Measurements from ENCODE around the gene TRPM5. TPM values are rescaled to one million over a fixed set of nuclear protein-coding genes. Genes with fewer than 3 reads are reported as not detected.

TRPM5 gene, protein sequence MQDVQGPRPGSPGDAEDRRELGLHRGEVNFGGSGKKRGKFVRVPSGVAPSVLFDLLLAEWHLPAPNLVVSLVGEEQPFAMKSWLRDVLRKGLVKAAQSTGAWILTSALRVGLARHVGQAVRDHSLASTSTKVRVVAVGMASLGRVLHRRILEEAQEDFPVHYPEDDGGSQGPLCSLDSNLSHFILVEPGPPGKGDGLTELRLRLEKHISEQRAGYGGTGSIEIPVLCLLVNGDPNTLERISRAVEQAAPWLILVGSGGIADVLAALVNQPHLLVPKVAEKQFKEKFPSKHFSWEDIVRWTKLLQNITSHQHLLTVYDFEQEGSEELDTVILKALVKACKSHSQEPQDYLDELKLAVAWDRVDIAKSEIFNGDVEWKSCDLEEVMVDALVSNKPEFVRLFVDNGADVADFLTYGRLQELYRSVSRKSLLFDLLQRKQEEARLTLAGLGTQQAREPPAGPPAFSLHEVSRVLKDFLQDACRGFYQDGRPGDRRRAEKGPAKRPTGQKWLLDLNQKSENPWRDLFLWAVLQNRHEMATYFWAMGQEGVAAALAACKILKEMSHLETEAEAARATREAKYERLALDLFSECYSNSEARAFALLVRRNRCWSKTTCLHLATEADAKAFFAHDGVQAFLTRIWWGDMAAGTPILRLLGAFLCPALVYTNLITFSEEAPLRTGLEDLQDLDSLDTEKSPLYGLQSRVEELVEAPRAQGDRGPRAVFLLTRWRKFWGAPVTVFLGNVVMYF (N-terminal part only)
- total RNA-seq (2022; extraction: Qiagen RNA extraction): not detected in 5 replicates

DNA sequence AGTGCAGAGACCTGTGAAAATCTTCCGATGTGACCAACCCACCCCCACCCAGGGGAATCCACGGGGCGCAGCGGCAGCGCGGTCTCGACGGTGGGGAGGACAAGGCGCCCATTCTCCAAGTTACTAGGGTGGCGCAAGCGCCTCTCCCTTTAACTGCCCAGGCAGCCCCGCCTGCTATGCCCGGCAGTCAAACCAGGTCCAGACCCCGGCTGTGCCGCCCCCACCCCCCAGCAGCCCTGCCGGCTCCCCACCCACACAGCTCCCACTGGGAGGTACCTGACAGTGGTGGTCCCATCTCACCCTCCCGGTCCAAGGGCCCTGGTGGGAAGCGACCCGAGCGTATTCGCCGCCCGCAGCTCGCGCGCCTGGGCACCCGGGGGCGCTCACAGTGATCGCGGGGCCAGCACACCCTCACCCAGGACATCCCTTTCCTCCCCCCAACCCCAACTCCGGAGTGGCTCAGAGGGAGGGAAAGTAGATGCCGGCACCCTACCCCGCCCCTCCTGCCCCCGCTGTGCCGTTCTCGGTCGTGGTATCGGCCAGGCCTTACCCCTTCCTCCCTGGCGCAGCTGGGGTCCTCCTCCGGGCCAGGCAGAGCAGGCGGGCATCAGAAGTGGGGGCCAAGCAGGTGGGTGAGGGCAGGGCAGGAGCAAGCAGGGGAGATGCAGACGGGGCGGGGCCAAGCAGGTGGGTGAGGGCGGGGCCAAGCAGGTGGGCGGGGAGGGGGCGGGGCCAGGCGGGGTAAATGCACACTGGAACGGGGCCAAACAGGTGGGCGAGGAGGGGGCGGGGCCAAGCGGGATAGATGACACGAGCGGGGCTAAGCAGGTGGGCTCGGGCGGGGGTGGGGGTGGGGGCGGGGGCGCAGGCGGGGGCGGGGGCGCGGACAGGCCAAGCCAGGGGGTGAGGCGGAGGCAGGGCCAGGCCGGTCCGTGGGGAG, at the start of gene TRPM5:
Gene TRPM5 (minus strand): TSS at position 634 of the 940 bp plus-strand sequence. CDS start 21,478 bp downstream, outside the sequence.

DNA sequence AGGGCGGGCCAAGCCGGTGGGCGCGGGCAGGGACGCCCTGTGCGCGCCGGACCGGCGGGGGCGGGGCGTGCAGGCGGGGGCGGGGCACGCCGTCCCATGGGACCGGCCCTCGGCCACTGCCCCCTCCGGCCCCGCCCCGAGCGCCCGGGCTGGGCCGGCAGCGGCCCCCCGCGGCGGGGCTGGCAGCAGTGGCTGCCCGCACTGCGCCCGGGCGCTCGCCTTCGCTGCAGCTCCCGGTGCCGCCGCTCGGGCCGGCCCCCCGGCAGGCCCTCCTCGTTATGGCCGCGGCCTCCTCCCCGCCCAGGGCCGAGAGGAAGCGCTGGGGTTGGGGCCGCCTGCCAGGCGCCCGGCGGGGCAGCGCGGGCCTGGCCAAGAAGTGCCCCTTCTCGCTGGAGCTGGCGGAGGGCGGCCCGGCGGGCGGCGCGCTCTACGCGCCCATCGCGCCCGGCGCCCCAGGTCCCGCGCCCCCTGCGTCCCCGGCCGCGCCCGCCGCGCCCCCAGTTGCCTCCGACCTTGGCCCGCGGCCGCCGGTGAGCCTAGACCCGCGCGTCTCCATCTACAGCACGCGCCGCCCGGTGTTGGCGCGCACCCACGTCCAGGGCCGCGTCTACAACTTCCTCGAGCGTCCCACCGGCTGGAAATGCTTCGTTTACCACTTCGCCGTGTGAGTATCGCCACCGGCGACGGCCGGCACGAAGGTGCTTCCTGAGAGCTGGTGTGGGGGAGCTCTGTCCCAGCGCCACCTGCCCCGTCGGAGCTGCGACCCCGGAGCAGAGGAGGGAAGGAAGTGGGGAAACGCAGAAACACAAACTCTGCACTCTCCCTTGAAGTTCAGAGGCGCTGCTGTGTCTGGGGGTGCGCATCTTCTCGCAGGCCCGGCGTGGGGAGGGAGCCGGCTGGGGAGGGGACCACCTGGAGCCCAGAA, 769 bp upstream of the TRPM5 start, which contains the start of gene KCNQ1:
Gene KCNQ1 (plus strand): TSS at position 188 of the 925 bp plus-strand sequence. CDS start 91 bp downstream, at position 279.

DNA sequence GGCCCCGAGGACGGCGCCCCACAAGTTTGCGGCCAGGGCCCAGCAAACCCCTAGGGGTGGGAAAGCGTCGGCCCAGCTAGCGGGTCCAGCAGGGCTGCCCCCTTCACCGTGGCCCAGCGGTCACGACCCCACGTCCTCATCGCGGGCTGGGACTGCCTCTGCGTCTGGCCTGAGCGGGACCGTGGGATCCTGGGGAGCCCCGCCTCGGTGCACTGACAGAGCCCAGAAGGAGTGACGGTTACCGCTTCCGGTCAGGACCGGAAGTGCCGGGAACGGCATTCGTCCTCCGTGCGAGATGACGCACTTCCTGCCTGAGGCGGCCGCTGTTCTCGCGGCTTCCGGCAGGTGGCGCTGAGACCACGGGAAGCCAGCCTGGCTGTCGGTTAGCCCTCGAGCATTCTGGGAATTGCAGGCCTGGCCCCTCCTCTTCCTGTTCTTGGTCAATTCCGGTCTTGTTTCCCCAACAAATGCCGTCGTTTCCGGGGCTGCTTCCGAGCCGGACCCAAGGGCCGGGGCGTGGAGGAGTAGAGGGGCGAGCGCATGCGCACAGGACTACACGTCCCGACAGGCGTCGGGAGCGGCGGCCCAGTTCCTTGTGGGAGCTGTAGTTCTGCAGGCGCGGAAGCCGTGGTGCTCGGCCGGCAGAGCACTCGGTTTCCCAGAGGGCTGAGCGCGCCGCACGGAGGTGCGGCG, 44.1 kb downstream of the TRPM5 start, which contains the start of gene TSSC4:
Gene TSSC4 (plus strand): TSS at position 682 of the 693 bp plus-strand sequence. CDS start 1,884 bp downstream, outside the sequence.

Other genes with a start within 250 kb of the TRPM5 start
- 0.06 to 0.09 TPM in 2 of 5 replicates, not detected in the others for gene ASCL2, start 173.9 kb downstream of the TRPM5 start, total RNA-seq (2022; extraction: Qiagen RNA extraction)
- not detected in 5 replicates for gene C11orf21, start 142.6 kb downstream of the TRPM5 start, total RNA-seq (2022; extraction: Qiagen RNA extraction)
- gene TSPAN32, start 142.5 kb downstream of the TRPM5 start, total RNA-seq (2022; extraction: Qiagen RNA extraction): not detected in 5 replicates
- gene CD81, start 67.2 kb downstream of the TRPM5 start, total RNA-seq (2022; extraction: Qiagen RNA extraction): 303 to 426 TPM (median 411 TPM) in 5 replicates
- 47.0 to 84.0 TPM (median 68.8 TPM) in 5 replicates for gene TSSC4, start 43.8 kb downstream of the TRPM5 start, total RNA-seq (2022; extraction: Qiagen RNA extraction)
- gene KCNQ1, start 494 bp upstream of the TRPM5 start, total RNA-seq (2022; extraction: Qiagen RNA extraction): 0.31 to 0.50 TPM (median 0.34 TPM) in 5 replicates

Measured in A549 treated with CORT108297 at 1 μM for 4 hours (cell line).